Memory B cell (primary cell): Measurements from ENCODE around the gene TRIM37.

ENCODE experiments used
- ATAC-seq: fragments of 150-1000 bp; cut with Tn5 transposase; 2 replicates; pipeline ENCODE4 v1.10.0; 2021; ENCODE audit warnings: low read depth, mild to moderate bottlenecking, moderate library complexity
- DNase-seq, 2 donors: peaks; one replicate each; pipeline ENCODE4 v3.0.0; 2022; ENCODE audit warnings: low spot score in 2 of 2
- H3K27ac Mint-ChIP-seq: one replicate; pipeline ENCODE4 v1.8.0; 2022; ENCODE audit warnings: mild to moderate bottlenecking, moderate library complexity, mixed read lengths
- H3K27me3 Mint-ChIP-seq: one replicate; pipeline ENCODE4 v1.8.0; 2022; ENCODE audit warnings: mixed read lengths
- H3K36me3 Mint-ChIP-seq: one replicate; pipeline ENCODE4 v1.8.0; 2022; ENCODE audit warnings: mild to moderate bottlenecking, mixed read lengths
- H3K4me1 Mint-ChIP-seq: one replicate; pipeline ENCODE4 v1.8.0; 2022; ENCODE audit warnings: mixed read lengths
- H3K4me3 Mint-ChIP-seq: one replicate; pipeline ENCODE4 v1.8.0; 2022; ENCODE audit warnings: mild to moderate bottlenecking, moderate library complexity, mixed read lengths
- H3K9me3 Mint-ChIP-seq: one replicate; pipeline ENCODE4 v1.8.0; 2022; ENCODE audit warnings: mixed read lengths

Gene TRIM37

GRCh38 chr17:59038734-59039133, 67.9 kb downstream of the TRIM37 start:
- no peaks in the 10 kb centered on the region for H3K4me1 Mint-ChIP-seq
- no peaks in the 10 kb centered on the region for H3K9me3 Mint-ChIP-seq
- H3K27me3 Mint-ChIP-seq: no peaks in the 10 kb centered on the region
- ATAC-seq (no peak), DNase-seq (no peak)
- no peak overlapping the region for H3K27ac Mint-ChIP-seq
- H3K4me3 Mint-ChIP-seq: no peak overlapping the region
- peaks cover 30% of the 10 kb centered on the region for H3K36me3 Mint-ChIP-seq

GRCh38 chr17:59037960-59038359, 68.7 kb downstream of the TRIM37 start:
- H3K27ac Mint-ChIP-seq: no peak overlapping the region
- ATAC-seq: no peak
- no peak for DNase-seq
- no peak overlapping the region for H3K4me3 Mint-ChIP-seq
- H3K4me1 Mint-ChIP-seq: no peaks in the 10 kb centered on the region
- H3K9me3 Mint-ChIP-seq: no peaks in the 10 kb centered on the region
- H3K36me3 Mint-ChIP-seq: peaks cover 25% of the 10 kb centered on the region
- H3K27me3 Mint-ChIP-seq: no peaks in the 10 kb centered on the region

- Mint-ChIP-seq H3K9me3 (no peaks in the 10 kb centered on the region), H3K36me3 (peaks cover 12% of the 10 kb centered on the region), H3K4me3 (no peak overlapping the region), H3K4me1 (peaks cover 8% of the 10 kb centered on the region), H3K27ac (peak overlapping the region; percentile 7), H3K27me3 (no peaks in the 10 kb centered on the region)
- no peak for DNase-seq
- ATAC-seq: no peak
Observed at GRCh38 chr17:59030811-59031210, 75.9 kb downstream of the TRIM37 start.

- no peak for ATAC-seq
- Mint-ChIP-seq H3K36me3 (peaks cover 10% of the 10 kb centered on the region), H3K9me3 (no peaks in the 10 kb centered on the region)
Observed at GRCh38 chr17:59028328-59028727, 78.4 kb downstream of the TRIM37 start.

GRCh38 chr17:59027750-59028149, 78.9 kb downstream of the TRIM37 start:
- H3K4me1 Mint-ChIP-seq: peaks cover 8% of the 10 kb centered on the region
- no peaks in the 10 kb centered on the region for H3K27me3 Mint-ChIP-seq
- no peaks in the 10 kb centered on the region for H3K9me3 Mint-ChIP-seq
- DNase-seq (no peak), ATAC-seq (no peak)
- peak overlapping the region; percentile 33 for H3K27ac Mint-ChIP-seq
- H3K36me3 Mint-ChIP-seq: peaks cover 10% of the 10 kb centered on the region
- no peak overlapping the region for H3K4me3 Mint-ChIP-seq

More at GRCh38 chr17:59028328-59028727, 78.4 kb downstream of the TRIM37 start:
- H3K27me3 Mint-ChIP-seq: no peaks in the 10 kb centered on the region
- H3K4me3 Mint-ChIP-seq: no peak overlapping the region
- peak overlapping the region; percentile 33 for H3K27ac Mint-ChIP-seq
- peaks cover 8% of the 10 kb centered on the region for H3K4me1 Mint-ChIP-seq
- DNase-seq: no peak

- Mint-ChIP-seq H3K9me3 (no peaks in the 10 kb centered on the region), H3K4me3 (no peak overlapping the region), H3K27ac (peak overlapping the region; percentile 33), H3K27me3 (no peaks in the 10 kb centered on the region), H3K4me1 (peaks cover 8% of the 10 kb centered on the region), H3K36me3 (peaks cover 8% of the 10 kb centered on the region)
- ATAC-seq (no peak), DNase-seq (no peak)
Observed at GRCh38 chr17:59026176-59026939, 80.3 kb downstream of the TRIM37 start.

GRCh38 chr17:59024916-59025315, 81.8 kb downstream of the TRIM37 start:
- no peak overlapping the region for H3K27ac Mint-ChIP-seq
- H3K27me3 Mint-ChIP-seq: no peaks in the 10 kb centered on the region
- H3K4me3 Mint-ChIP-seq: no peak overlapping the region
- H3K9me3 Mint-ChIP-seq: no peaks in the 10 kb centered on the region
- no peak for DNase-seq
- H3K4me1 Mint-ChIP-seq: peaks cover 8% of the 10 kb centered on the region
- H3K36me3 Mint-ChIP-seq: peaks cover 14% of the 10 kb centered on the region
- ATAC-seq: no peak

- no peak for ATAC-seq
- no peaks in the 10 kb centered on the region for H3K27me3 Mint-ChIP-seq
- H3K27ac Mint-ChIP-seq: no peak overlapping the region
- no peaks in the 10 kb centered on the region for H3K4me1 Mint-ChIP-seq
- H3K4me3 Mint-ChIP-seq: no peak overlapping the region
- no peak for DNase-seq
- H3K36me3 Mint-ChIP-seq: peaks cover 25% of the 10 kb centered on the region
- no peaks in the 10 kb centered on the region for H3K9me3 Mint-ChIP-seq
Observed at GRCh38 chr17:59018019-59018418, 88.7 kb downstream of the TRIM37 start.

GRCh38 chr17:59011975-59012374, 94.7 kb downstream of the TRIM37 start:
- Mint-ChIP-seq H3K27me3 (no peaks in the 10 kb centered on the region), H3K36me3 (peaks cover 6% of the 10 kb centered on the region), H3K27ac (no peak overlapping the region), H3K4me1 (no peaks in the 10 kb centered on the region), H3K9me3 (no peaks in the 10 kb centered on the region), H3K4me3 (no peak overlapping the region)
- DNase-seq (no peak), ATAC-seq (no peak)

- Mint-ChIP-seq H3K9me3 (no peaks in the 10 kb centered on the region), H3K27me3 (no peaks in the 10 kb centered on the region), H3K36me3 (peaks cover 3% of the 10 kb centered on the region), H3K4me1 (no peaks in the 10 kb centered on the region), H3K4me3 (no peak overlapping the region), H3K27ac (no peak overlapping the region)
- DNase-seq: no peak
- ATAC-seq: no peak
Observed at GRCh38 chr17:59010026-59010425, 96.7 kb downstream of the TRIM37 start.

GRCh38 chr17:59008737-59009136, 97.9 kb downstream of the TRIM37 start:
- no peaks in the 10 kb centered on the region for H3K9me3 Mint-ChIP-seq
- ATAC-seq: no peak
- H3K27ac Mint-ChIP-seq: peak overlapping the region; percentile 73
- peaks cover 3% of the 10 kb centered on the region for H3K36me3 Mint-ChIP-seq
- DNase-seq: no peak
- no peak overlapping the region for H3K4me3 Mint-ChIP-seq
- H3K4me1 Mint-ChIP-seq: peaks cover 3% of the 10 kb centered on the region
- no peaks in the 10 kb centered on the region for H3K27me3 Mint-ChIP-seq

- no peak for ATAC-seq
- peaks cover 3% of the 10 kb centered on the region for H3K4me1 Mint-ChIP-seq
- H3K27ac Mint-ChIP-seq: peak overlapping the region; percentile 73
- H3K4me3 Mint-ChIP-seq: no peak overlapping the region
- peaks cover 3% of the 10 kb centered on the region for H3K36me3 Mint-ChIP-seq
- H3K27me3 Mint-ChIP-seq: no peaks in the 10 kb centered on the region
- no peaks in the 10 kb centered on the region for H3K9me3 Mint-ChIP-seq
- no peak for DNase-seq
Observed at GRCh38 chr17:59007995-59008394, 98.7 kb downstream of the TRIM37 start.

- ATAC-seq (no peak), DNase-seq (peak; percentile 71 to 72)
- H3K4me1 Mint-ChIP-seq: peaks cover 10% of the 10 kb centered on the region
- no peaks in the 10 kb centered on the region for H3K9me3 Mint-ChIP-seq
- H3K27ac Mint-ChIP-seq: no peak overlapping the region
- peaks cover 5% of the 10 kb centered on the region for H3K36me3 Mint-ChIP-seq
- H3K4me3 Mint-ChIP-seq: no peak overlapping the region
- no peaks in the 10 kb centered on the region for H3K27me3 Mint-ChIP-seq
Observed at GRCh38 chr17:59004338-59005111, 102.2 kb downstream of the TRIM37 start.

- Mint-ChIP-seq H3K9me3 (no peaks in the 10 kb centered on the region), H3K27me3 (no peaks in the 10 kb centered on the region), H3K4me3 (no peak overlapping the region), H3K27ac (no peak overlapping the region), H3K4me1 (peaks cover 10% of the 10 kb centered on the region), H3K36me3 (peaks cover 7% of the 10 kb centered on the region)
- ATAC-seq (no peak), DNase-seq (no peak)
Observed at GRCh38 chr17:59003860-59004259, 102.8 kb downstream of the TRIM37 start.
